Nephron progenitor cell (in vitro differentiated cells): ENCODE data around the gene PCIF1.

Experiments used
- DNase-seq: peaks from one replicate; pipeline ENCODE4 v3.0.0; 2021
- H3K27ac Mint-ChIP-seq: 2 replicates; pipeline ENCODE4 v1.8.0; 2021; ENCODE audit warnings: mild to moderate bottlenecking, moderate library complexity, mixed read lengths
- H3K27me3 Mint-ChIP-seq: 2 replicates; pipeline ENCODE4 v1.8.0; 2021; ENCODE audit warnings: mild to moderate bottlenecking, low read depth, mixed read lengths; ENCODE audit not compliant: poor library complexity
- H3K36me3 Mint-ChIP-seq: 2 replicates; pipeline ENCODE4 v1.8.0; 2021; ENCODE audit warnings: low read depth, mixed read lengths
- H3K4me1 Mint-ChIP-seq: 2 replicates; pipeline ENCODE4 v1.8.0; 2021; ENCODE audit warnings: mixed read lengths
- H3K4me3 Mint-ChIP-seq: 2 replicates; pipeline ENCODE4 v1.8.0; 2021; ENCODE audit warnings: mild to moderate bottlenecking, moderate library complexity, mixed read lengths
- H3K9me3 Mint-ChIP-seq: 2 replicates; pipeline ENCODE4 v1.8.0; 2021; ENCODE audit warnings: mild to moderate bottlenecking, moderate library complexity, mixed read lengths
- TF ChIP-seq, protein P1 (sequence below): fragments of 200-600 bp; sonication (generic); IDR thresholded peaks from 2 replicates; pipeline ENCODE4 v1.5.0; 2021; ENCODE audit warnings: antibody characterized with exemption

PCIF1 gene

GRCh38 chr20:45920462-45921336 lies 13.8 kb upstream of the PCIF1 start:
- no peaks in the 10 kb centered on the region for H3K36me3 Mint-ChIP-seq
- H3K9me3 Mint-ChIP-seq: no peaks in the 10 kb centered on the region
- H3K4me3 Mint-ChIP-seq: no peak overlapping the region
- TF ChIP-seq, protein P1, sequence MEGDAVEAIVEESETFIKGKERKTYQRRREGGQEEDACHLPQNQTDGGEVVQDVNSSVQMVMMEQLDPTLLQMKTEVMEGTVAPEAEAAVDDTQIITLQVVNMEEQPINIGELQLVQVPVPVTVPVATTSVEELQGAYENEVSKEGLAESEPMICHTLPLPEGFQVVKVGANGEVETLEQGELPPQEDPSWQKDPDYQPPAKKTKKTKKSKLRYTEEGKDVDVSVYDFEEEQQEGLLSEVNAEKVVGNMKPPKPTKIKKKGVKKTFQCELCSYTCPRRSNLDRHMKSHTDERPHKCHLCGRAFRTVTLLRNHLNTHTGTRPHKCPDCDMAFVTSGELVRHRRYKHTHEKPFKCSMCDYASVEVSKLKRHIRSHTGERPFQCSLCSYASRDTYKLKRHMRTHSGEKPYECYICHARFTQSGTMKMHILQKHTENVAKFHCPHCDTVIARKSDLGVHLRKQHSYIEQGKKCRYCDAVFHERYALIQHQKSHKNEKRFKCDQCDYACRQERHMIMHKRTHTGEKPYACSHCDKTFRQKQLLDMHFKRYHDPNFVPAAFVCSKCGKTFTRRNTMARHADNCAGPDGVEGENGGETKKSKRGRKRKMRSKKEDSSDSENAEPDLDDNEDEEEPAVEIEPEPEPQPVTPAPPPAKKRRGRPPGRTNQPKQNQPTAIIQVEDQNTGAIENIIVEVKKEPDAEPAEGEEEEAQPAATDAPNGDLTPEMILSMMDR: no peak
- no peak for DNase-seq
- peaks cover 60% of the 10 kb centered on the region for H3K4me1 Mint-ChIP-seq
- H3K27me3 Mint-ChIP-seq: peaks cover 9% of the 10 kb centered on the region
- H3K27ac Mint-ChIP-seq: no peak overlapping the region

DNA sequence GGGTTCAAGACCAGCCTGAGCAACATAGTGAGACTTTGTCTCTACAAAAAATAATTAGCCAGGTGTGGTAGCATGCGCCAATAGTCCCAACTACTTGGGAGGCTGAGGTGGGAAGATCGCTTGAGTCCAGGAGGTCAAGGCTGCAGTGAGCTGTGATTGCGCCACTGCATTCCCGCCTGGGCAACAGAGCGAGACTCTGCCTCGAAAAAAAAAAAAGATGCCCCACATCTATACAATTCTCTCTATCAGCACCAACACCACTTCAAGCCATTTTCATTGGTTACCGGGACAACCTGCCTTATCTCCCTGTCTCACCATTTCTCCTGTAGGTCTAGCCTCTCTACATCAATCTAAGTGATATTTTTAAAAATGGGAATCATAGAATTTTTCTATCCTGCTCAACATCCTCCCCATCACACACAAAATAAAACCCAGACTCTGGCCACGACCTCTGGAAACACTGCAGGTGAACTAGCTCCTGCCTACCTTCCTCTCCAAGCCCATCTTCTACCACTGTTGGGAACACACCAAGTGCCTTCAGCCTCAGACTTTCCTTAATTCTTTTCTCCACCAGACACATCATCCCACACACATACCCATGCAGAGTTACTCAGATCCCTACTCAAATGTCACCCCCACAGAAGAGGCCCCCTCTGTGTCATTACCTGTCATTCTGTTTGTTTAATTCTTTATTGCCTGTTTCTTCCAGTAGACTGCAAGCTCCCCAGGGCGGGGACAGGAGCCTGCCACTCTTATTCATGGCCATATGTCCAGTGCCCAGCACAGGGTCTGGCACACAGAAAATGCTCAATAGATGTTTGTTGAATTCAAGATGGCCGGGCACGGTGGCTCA lies 12.9 kb upstream of the PCIF1 start:
- Mint-ChIP-seq H3K36me3 (no peaks in the 10 kb centered on the region), H3K4me1 (peaks cover 66% of the 10 kb centered on the region), H3K4me3 (peak overlapping the region; percentile 1)

DNA sequence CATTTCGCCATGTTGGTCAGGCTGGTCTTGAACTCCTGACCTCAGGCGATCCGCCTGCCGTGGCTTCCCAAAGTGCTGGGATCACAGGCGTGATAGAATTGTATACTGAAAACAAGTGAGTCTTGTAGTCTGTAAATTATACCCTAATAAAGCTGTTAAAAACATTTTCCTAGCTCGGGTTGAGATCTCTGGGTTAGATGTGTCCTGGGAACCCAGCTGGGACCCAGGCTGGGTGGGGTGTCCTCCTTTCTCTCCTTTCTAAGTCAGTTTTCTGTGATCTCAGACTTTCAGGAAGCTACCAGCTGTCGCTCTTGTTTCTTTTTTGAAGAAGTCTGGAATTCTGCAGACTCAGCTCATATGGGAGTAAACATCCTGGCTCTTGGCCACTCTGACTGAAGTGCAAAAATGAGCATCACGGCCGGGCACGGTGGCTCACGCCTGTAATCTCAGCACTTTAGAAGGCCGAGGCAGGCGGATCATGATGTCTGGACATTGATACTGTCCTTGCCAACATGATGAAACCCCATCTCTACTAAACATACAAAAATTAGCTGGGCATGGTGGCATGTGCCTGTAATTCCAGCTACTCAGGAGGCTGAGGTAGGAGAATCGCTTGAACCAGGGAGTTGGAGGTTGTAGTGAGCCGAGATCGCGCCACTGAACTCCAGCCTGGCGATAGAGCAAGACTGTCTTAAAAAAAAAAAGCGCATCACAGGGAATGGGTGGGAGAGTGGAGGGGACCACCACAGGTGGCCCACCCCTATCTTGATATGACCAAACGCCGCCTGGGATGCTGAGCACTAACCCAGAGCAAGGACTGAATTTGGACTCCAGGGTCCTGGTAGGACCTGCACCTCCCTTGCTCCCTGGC lies 9.9 kb upstream of the PCIF1 start:
- H3K4me1 Mint-ChIP-seq: peaks cover 56% of the 10 kb centered on the region
- H3K27ac Mint-ChIP-seq: peak overlapping the region; percentile 94
- no peaks in the 10 kb centered on the region for H3K9me3 Mint-ChIP-seq
- peaks cover 4% of the 10 kb centered on the region for H3K27me3 Mint-ChIP-seq
- no peak for DNase-seq
- TF ChIP-seq, protein P1: no peak
- no peak overlapping the region for H3K4me3 Mint-ChIP-seq
- no peaks in the 10 kb centered on the region for H3K36me3 Mint-ChIP-seq

More for the DNA sequence above, 12.9 kb upstream of the PCIF1 start:
- Mint-ChIP-seq H3K27me3 (peaks cover 9% of the 10 kb centered on the region), H3K27ac (peak overlapping the region; percentile 5), H3K9me3 (no peaks in the 10 kb centered on the region)
- TF ChIP-seq, protein P1: no peak
- DNase-seq: no peak

- Mint-ChIP-seq H3K9me3 (no peaks in the 10 kb centered on the region), H3K36me3 (no peaks in the 10 kb centered on the region), H3K27ac (peak overlapping the region; percentile 94), H3K4me3 (peak overlapping the region; percentile 54), H3K4me1 (peaks cover 43% of the 10 kb centered on the region), H3K27me3 (peaks cover under 1% of the 10 kb centered on the region)
- TF ChIP-seq, protein P1: no peak
- DNase-seq: no peak
Observed at GRCh38 chr20:45925821-45926506, 8.5 kb upstream of the PCIF1 start.

- H3K9me3 Mint-ChIP-seq: no peaks in the 10 kb centered on the region
- H3K27ac Mint-ChIP-seq: peak overlapping the region; percentile 69
- H3K36me3 Mint-ChIP-seq: no peaks in the 10 kb centered on the region
- H3K4me3 Mint-ChIP-seq: no peak overlapping the region
- peaks cover 36% of the 10 kb centered on the region for H3K4me1 Mint-ChIP-seq
- TF ChIP-seq, protein P1: no peak
- DNase-seq: no peak
- no peaks in the 10 kb centered on the region for H3K27me3 Mint-ChIP-seq
Observed at GRCh38 chr20:45926731-45927070, 7.8 kb upstream of the PCIF1 start.
